H4 (cell line): ENCODE data around the gene ELP4. TPM values are rescaled to one million over a fixed set of nuclear protein-coding genes. Genes with fewer than 3 reads are reported as not detected.

ENCODE experiments used
- DNase-seq: peaks from one replicate; pipeline ENCODE4 v3.0.0-alpha.2; 2015; ENCODE audit warnings: low spot score
- total RNA-seq: library from RNA; depleted of rRNA; stranded (reverse); fragments of >200 nt; shearing (Covaris generic); gene quantifications from 2 replicates; pipeline ENCODE4 v1.2.3, GENCODE V29; 2014

Gene ELP4
- total RNA-seq, 1 experiment from 2014 or later, result 52.8 TPM

DNA sequence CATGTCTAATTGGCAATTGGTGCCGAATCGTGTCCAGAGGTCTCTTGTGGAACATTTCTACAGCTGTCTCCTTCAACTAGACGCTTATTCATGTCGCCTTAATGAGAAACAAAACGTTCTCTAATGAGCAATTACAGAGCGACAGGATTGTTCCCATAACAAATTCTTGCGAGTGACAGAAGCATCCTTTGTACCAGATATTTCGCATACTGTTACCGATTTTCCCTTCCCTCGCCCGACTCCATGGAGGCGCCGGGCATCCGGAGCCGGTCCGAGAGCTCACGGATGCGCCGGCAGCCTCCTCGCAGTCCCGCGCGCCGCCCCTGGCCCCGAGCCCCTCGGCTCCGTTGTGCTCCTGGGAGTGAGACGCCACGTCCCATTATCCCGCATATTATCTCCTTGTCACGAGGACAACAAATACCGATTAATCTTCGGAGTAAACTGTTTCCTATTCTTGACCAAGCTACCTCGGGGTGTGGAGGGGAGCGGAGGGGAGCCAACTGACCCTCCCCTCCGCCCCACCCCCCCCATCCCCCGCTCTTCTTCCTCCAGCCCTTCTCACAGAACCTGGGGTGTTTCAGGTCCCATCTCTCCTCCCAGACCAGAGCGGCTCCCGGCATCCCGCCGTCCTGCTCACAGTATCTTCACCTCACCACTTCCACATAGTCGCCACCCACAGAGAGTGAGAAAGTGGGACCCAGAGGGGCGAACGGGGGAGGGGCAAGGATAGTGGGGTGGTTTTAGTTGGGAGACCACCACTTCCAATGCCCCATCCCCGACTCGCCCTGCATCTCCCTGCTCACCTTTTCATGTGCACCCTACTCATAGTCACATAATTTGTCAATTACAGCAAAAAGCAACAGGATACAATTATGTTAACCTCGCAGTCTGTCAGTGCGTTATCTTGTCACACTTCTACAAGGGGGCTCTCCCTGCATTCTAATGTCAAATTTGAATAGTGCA, 290.1 kb downstream of the ELP4 start:
- DNase-seq, result no peak

GRCh38 chr11:31800398-31801265, 291.1 kb downstream of the ELP4 start:
- DNase-seq, result no peak

- no peak for DNase-seq
Measured at GRCh38 chr11:31801298-31801702, 291.7 kb downstream of the ELP4 start.

DNA sequence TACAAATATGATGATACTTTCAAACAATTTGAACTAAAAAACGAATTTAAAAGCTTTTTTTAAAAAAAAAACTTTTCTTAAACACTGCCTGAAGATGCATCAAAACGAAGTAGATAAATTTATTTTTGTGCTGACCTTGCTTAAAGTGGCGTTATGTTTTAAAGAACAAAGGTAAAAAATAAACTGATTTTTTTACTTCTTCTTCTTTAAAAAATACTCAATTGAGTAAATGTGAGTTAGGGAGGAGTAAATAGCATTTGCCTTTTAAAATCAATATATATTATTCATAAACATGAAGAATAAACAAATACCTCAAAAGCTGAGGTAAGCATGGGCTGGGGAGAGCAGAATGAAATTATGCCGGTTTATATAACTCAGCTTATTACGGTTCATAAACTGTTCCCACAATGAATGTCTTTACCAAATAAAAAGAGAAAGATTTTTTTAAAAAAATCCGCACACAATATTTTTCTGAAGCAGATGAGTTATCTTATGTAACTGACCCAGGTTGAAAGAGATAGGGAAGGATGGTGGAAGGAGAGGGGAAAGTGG, 292.5 kb downstream of the ELP4 start:
- DNase-seq, result no peak

DNA sequence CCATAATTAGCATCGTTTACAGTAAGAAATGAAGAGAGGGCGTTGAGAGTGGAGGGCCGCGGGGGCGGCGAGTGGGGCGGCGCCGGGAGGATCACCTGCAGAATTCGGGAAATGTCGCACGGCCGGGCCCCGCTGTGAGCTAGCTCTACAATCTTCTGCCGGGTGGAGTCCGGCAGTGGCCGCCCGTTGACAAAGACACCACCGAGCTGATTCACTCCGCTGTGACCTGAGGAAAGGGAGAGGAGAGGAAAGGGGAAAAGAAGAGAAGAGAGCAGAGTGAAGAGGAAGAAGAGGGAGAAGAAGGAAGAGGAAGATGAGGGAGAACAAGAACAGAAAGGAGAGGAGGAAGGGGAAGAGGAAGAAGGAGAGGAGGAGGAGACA, 293.0 kb downstream of the ELP4 start:
- DNase-seq, result no peak

DNA sequence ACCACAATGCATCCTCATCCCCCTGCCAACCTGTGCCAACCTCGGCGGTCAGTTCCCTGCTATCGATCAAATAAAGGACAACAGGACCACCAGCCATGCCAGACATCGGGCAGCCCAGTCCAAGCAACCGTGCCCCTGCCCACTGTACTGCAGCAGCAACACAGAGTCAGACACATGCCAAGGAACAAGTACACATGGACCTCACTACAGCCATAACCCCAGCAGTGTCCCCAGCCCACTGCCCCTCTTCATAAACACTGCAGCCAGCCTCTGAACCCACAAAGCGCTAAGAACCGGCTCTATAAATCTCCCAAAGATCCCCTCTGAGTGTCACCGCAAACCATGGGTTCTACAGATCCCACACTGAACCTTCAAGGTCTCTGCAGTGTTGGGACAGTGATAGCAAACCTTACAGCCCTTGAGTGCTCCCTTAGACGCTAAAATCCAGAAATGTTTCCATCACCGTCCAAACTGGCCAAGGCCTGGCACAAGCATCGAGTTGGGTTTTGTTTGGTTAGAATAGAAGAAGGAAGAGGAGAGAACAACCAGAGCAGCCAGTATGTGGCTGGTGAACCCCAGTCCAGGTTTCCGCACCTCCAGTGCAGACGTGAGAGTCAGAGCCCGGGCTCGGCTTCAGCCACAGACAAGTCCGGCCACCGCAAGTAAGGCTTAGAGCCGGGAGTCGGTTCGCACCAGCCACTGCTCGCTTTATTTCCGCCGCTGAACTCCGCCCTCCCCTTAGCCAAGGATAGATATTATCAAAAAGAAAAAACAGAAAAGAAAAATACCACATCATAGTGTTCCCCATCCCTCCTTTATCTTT, 293.6 kb downstream of the ELP4 start:
- DNase-seq, result no peak

- no peak for DNase-seq
Measured at GRCh38 chr11:31803813-31804311, 294.3 kb downstream of the ELP4 start.

DNA sequence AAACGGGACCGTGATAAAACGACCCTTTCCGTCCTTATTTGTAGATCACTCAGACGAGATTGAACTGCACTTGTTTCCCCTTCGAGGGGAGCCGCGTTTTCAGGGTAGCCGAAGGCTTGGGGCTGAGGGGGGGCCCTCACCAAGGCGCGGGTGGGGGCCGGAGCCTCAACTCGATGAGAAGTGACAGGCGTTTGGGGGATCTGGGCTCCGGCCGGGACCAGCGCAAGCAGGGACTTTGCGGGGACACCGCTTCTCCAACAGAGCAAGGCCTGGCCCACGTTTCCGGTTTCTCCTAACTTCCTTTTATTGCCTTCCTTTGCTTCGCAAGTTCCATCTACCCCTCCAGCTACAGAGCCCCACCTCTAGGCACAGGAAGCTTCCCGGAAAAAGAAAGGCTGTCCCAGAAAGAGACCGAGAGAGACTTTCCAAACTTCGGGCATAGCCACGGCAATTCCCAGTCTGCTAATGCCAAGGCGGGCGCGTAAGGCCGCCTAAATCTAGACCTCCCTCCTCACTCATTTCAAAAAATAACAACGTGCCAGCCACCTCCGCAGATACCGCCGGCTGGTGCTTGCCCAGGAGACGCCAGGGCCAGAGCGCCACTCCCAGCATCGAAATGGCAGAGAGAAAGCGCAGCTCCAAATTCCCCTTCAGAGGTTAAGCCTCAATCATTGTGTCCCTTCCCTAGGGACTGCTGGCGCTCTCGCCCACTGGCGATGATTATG, 294.9 kb downstream of the ELP4 start:
- no peak for DNase-seq

GRCh38 chr11:31805037-31805628, 295.6 kb downstream of the ELP4 start:
- DNase-seq, result no peak

DNA sequence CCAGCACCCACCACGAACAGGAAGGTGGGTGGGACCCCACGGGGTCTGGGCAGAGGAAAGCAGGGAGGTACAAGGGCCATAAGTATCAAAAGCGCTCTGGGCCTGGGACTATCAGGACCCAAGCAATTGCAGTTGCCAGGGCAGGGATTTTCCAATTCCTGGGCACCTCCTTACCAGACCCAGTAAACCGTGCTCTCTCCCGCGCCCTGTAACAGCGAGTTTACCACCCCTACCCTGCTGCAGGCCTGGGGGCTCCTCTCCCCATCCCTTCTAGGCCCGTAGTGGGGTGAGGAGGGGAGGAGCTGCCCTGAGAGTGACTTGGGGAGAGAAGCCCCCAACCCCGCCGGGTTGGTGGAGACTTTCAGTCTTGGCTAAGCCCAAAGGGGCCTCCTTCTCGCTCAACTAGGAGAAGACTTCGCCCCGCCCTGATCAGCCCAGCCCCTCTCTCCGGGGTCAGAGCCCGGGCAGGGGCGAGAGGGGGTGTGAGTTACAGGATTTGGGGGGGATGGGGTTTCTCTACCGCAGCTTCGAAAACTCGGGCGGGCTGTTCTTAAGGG, 296.1 kb downstream of the ELP4 start:
- DNase-seq, result no peak

GRCh38 chr11:31806186-31806927, 296.8 kb downstream of the ELP4 start:
- no peak for DNase-seq

DNA sequence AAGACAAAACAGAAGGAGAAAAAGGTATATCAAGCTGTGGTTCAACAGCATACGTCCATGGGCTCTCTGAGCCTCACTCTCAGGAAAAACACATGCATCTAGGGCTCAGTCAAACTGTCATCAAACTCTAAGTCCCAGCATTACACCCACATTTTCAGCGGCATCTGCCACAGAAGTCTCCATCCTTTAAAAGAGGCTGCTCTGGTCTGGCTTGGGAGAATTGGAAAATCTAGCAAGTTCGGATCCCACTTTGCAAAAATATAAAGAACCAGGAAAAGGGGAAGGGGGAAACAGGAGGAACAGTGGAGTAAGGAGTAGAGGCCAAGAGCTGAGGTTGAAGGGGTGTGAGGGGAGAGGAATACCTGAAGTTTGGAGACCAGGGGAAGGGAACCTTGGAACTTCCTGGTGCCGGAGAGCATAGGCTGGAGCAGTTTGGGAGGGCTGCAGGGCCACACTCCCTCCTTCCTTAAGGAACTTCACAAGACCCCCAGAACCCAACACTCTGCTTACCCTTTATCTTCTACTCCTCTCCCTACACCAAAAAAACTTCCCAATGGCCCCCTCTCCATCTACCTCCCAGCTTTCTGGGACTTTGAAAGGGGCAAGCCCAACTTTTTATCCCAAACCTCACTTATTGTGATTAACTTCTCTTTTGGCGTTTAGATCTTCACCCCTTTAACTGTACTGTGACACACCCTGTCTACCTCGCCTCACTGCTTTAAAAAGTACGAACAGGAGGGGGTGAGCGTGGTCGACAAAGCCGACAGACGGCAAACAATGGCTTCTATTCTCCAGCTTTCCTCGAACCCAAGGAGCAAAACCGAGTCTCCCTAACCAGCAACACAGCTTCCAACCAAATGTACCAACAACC, 297.6 kb downstream of the ELP4 start:
- no peak for DNase-seq

- no peak for DNase-seq
Measured at GRCh38 chr11:31807799-31808667, 298.5 kb downstream of the ELP4 start.

GRCh38 chr11:31808721-31809540, 299.4 kb downstream of the ELP4 start:
- no peak for DNase-seq

DNA sequence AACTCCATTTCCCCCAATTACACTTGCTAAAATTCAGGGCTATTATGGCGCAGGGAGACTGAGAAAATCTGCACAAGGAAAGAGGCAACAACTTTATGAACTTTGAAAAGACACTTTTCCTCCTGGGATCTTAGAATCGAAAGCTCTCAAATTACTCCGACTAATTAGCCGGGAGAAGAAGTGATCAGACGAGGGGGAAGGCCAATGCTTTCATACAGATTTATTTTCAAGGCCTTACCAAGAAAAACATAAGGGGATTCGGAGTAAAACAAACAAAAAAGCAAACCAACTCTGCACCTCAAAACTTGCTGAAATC, 299.9 kb downstream of the ELP4 start:
- DNase-seq, result no peak
